MCF 10A (cell line): ENCODE results near the gene NHERF1. TPM values are rescaled to one million over a fixed set of nuclear protein-coding genes. Genes with fewer than 3 reads are reported as not detected.

Source experiments
- Bru-seq: library from RNA; stranded (reverse); fragments of 400-500 nt; gene quantifications from one replicate; lab custom pipeline; 2021; lab: Mats Ljungman, UMichigan
- BruChase-seq, 2 experiments: library from RNA; stranded (reverse); fragments of 400-500 nt; gene quantifications; one replicate each; lab custom pipeline; 2021; lab: Mats Ljungman, UMichigan
- BruUV-seq: library from RNA; stranded (reverse); fragments of 400-500 nt; replicated peaks from 2 replicates; lab custom pipeline; 2021; lab: Mats Ljungman, UMichigan
- CTCF ChIA-PET: fragments of 300-600 bp; sonication (Branson Sonifier 250); formaldehyde crosslinking; extraction: SDS; loops from one replicate; lab custom pipeline; 2021; ENCODE audit warnings: antibody characterized with exemption, inconsistent platforms; lab: Yijun Ruan, JAX
- POLR2A ChIA-PET: fragments of 300-600, 350-650 bp; sonication (Branson Sonifier 250); formaldehyde crosslinking; extraction: SDS; loops from one replicate; lab custom pipeline; 2020; ENCODE audit warnings: antibody characterized with exemption, inconsistent platforms; lab: Yijun Ruan, JAX
- DNase-seq: peaks from one replicate; pipeline ENCODE4 v3.0.0-alpha.2; 2018; ENCODE audit not compliant: unreplicated experiment
- H3K27ac Mint-ChIP-seq: one replicate; pipeline ENCODE4 v1.8.0; 2022; ENCODE audit warnings: mild to moderate bottlenecking, low read depth, mixed read lengths; ENCODE audit not compliant: unreplicated experiment
- H3K27me3 Mint-ChIP-seq: one replicate; pipeline ENCODE4 v1.8.0; 2022; ENCODE audit warnings: mixed read lengths; ENCODE audit not compliant: insufficient read depth, unreplicated experiment
- H3K36me3 Mint-ChIP-seq: one replicate; pipeline ENCODE4 v1.8.0; 2022; ENCODE audit warnings: mild to moderate bottlenecking, moderate library complexity, mixed read lengths; ENCODE audit not compliant: insufficient read depth, unreplicated experiment
- H3K4me1 Mint-ChIP-seq: one replicate; pipeline ENCODE4 v1.8.0; 2022; ENCODE audit warnings: mixed read lengths; ENCODE audit not compliant: insufficient read depth, unreplicated experiment
- H3K4me3 Mint-ChIP-seq: one replicate; pipeline ENCODE4 v1.8.0; 2022; ENCODE audit warnings: mild to moderate bottlenecking, moderate library complexity, mixed read lengths; ENCODE audit not compliant: unreplicated experiment
- H3K9me3 Mint-ChIP-seq: one replicate; pipeline ENCODE4 v1.8.0; 2022; ENCODE audit warnings: mixed read lengths; ENCODE audit not compliant: unreplicated experiment
- intact Hi-C: fragments of 100-400 bp; cut with micrococcal nuclease; formaldehyde crosslinking; loops from 2 replicates; pipeline ENCODE4 v1.14.1; 2022
- long read RNA-seq: library from polyadenylated mRNA; stranded (forward); transcript quantifications from one replicate; pipeline ENCODE4 v2.0.0, GENCODE V29; 2022
- total RNA-seq: library from RNA; stranded (reverse); gene quantifications from 2 replicates; pipeline ENCODE4 v1.2.3, GENCODE V29; 2022
- TF ChIP-seq, protein P1 (sequence below): fragments of 200-600 bp; IDR thresholded peaks from one replicate; pipeline ENCODE4 v1.8.0; 2022; ENCODE audit warnings: antibody characterized with exemption, mild to moderate bottlenecking; ENCODE audit not compliant: unreplicated experiment

NHERF1 gene
- 23.9 and 25.3 TPM in 2 replicates for total RNA-seq
- percentile 40 among the genes with signal in this experiment for Bru-seq, nascent RNA
- percentile 52 among the genes with signal in this experiment for BruChase-seq, experiment 1, labeled RNA remaining after a 6-hour chase
- percentile 48 among the genes with signal in this experiment for BruChase-seq, experiment 2, labeled RNA remaining after a 2-hour chase
- long read RNA-seq, transcript SLC9A3R1-201 (6 exons, 1,969 nt) = major isoform, 36 of 41 reads
- long read RNA-seq, partial matches to known transcripts = 2 of 41 reads
- long read RNA-seq, other reads (novel, unspliced or antisense) = 0 of 41 reads

- TF ChIP-seq, protein P1, sequence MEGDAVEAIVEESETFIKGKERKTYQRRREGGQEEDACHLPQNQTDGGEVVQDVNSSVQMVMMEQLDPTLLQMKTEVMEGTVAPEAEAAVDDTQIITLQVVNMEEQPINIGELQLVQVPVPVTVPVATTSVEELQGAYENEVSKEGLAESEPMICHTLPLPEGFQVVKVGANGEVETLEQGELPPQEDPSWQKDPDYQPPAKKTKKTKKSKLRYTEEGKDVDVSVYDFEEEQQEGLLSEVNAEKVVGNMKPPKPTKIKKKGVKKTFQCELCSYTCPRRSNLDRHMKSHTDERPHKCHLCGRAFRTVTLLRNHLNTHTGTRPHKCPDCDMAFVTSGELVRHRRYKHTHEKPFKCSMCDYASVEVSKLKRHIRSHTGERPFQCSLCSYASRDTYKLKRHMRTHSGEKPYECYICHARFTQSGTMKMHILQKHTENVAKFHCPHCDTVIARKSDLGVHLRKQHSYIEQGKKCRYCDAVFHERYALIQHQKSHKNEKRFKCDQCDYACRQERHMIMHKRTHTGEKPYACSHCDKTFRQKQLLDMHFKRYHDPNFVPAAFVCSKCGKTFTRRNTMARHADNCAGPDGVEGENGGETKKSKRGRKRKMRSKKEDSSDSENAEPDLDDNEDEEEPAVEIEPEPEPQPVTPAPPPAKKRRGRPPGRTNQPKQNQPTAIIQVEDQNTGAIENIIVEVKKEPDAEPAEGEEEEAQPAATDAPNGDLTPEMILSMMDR = no peak
- intact Hi-C loops = loop anchor here (1.0 to 2.0 kb wide), 2 partner anchors 22 to 212 kb away; no protein-coding TSS in a partner anchor
- no peaks in the 10 kb centered on the region for H3K36me3 Mint-ChIP-seq
- ChIA-PET CTCF (interaction anchor here (0.6 to 4.7 kb wide), 6 partner anchors 15 to 227 kb away, joined by 3 to 74 read pairs (median 19); partner anchors contain the start of gene NAT9), POLR2A (interaction anchor here (0.6 to 3.6 kb wide), 11 partner anchors 11 to 295 kb away, joined by 3 to 31 read pairs (median 5); partner anchors contain the start of genes FDXR and NAT9)
- peak within 1 kb of the TSS; percentile 57 for H3K27ac Mint-ChIP-seq
- DNase-seq = peak; percentile 94
- H3K9me3 Mint-ChIP-seq = no peaks in the 10 kb centered on the region
- peaks cover 34% of the 10 kb centered on the region for H3K4me1 Mint-ChIP-seq
- TSS peak; percentile 78 for BruUV-seq
- H3K27me3 Mint-ChIP-seq = no peaks in the 10 kb centered on the region
- peak within 1 kb of the TSS; percentile 88 for H3K4me3 Mint-ChIP-seq
These were observed at the start of gene NHERF1 for GRCh38 chr17:74748529-74749278. TSS of gene NHERF1 (plus strand) at chr17:74748628. CDS start at chr17:74748847, 219 bp downstream.

GRCh38 chr17:74699236-74699635 is 49.2 kb upstream of the NHERF1 start:
- Mint-ChIP-seq H3K9me3 (no peaks in the 10 kb centered on the region), H3K4me1 (no peaks in the 10 kb centered on the region), H3K36me3 (no peaks in the 10 kb centered on the region), H3K4me3 (no peak overlapping the region), H3K27me3 (peaks cover 60% of the 10 kb centered on the region), H3K27ac (no peak overlapping the region)
- intact Hi-C loops = no loop called here
- ChIA-PET CTCF (interaction anchor here (1.3 kb wide), 1 partner anchor 92 kb away, joined by 3 read pairs; no protein-coding TSS in a partner anchor), POLR2A (interaction anchor here (0.6 kb wide), 1 partner anchor 10 kb away, joined by 4 read pairs; no protein-coding TSS in a partner anchor)
- no TSS peak for BruUV-seq
- no peak for DNase-seq
- TF ChIP-seq, protein P1 = no peak

- no peak for DNase-seq
- Mint-ChIP-seq H3K4me1 (no peaks in the 10 kb centered on the region), H3K27ac (no peak overlapping the region), H3K9me3 (no peaks in the 10 kb centered on the region), H3K4me3 (no peak overlapping the region), H3K36me3 (no peaks in the 10 kb centered on the region), H3K27me3 (peaks cover 60% of the 10 kb centered on the region)
- ChIA-PET POLR2A (interaction anchor here (0.6 to 0.7 kb wide), 2 partner anchors 217 to 1253 kb away, joined by 3 read pairs; no protein-coding TSS in a partner anchor), CTCF (interaction anchor here (0.7 kb wide), 1 partner anchor 1430 kb away, joined by 3 read pairs; no protein-coding TSS in a partner anchor)
- intact Hi-C loops = no loop called here
- TF ChIP-seq, protein P1 = no peak
- no TSS peak for BruUV-seq
These were observed 46.1 kb upstream of the NHERF1 start for GRCh38 chr17:74702116-74702871.
